OCI-LY1 (cell line): Measurements from ENCODE around the gene SKP1.

Source experiments
- EZH2 ChIP-seq: fragments of 200-600 bp; sonication (generic), shearing (Covaris generic); IDR thresholded peaks from 2 replicates; pipeline ENCODE4 v1.8.0; 2017; ENCODE audit warnings: borderline replicate concordance, mixed run types, mild to moderate bottlenecking, antibody characterized with exemption, low read length, moderate library complexity, mixed read lengths
- TF ChIP-seq, protein P1 (sequence below): fragments of 200-600 bp; sonication (generic), shearing (Covaris generic); IDR thresholded peaks from 2 replicates; pipeline ENCODE4 v1.5.1; 2017; ENCODE audit warnings: mild to moderate bottlenecking, antibody characterized with exemption, low read length, moderate library complexity, mixed read lengths

DNA sequence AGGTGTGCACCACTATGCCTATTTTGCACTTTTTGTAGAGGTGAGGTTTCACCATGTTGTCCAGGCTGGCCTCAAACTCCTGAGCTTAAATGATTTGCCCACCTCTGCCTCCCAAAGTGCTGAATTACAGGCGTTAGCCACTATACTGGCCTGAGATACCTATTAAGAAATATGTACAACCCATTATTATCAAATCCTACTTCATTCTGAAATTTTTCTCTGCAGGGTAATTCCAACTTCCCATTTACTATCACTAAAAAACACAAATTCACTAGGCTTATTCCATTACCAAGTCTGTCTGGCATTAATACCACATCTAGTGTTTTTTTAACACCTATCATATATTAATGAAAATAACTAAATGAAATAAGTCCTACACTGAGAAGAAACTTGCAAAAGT lies 30.9 kb upstream of the SKP1 start:
- TF ChIP-seq, protein P1, sequence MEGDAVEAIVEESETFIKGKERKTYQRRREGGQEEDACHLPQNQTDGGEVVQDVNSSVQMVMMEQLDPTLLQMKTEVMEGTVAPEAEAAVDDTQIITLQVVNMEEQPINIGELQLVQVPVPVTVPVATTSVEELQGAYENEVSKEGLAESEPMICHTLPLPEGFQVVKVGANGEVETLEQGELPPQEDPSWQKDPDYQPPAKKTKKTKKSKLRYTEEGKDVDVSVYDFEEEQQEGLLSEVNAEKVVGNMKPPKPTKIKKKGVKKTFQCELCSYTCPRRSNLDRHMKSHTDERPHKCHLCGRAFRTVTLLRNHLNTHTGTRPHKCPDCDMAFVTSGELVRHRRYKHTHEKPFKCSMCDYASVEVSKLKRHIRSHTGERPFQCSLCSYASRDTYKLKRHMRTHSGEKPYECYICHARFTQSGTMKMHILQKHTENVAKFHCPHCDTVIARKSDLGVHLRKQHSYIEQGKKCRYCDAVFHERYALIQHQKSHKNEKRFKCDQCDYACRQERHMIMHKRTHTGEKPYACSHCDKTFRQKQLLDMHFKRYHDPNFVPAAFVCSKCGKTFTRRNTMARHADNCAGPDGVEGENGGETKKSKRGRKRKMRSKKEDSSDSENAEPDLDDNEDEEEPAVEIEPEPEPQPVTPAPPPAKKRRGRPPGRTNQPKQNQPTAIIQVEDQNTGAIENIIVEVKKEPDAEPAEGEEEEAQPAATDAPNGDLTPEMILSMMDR = no peak
- no peak for TF ChIP-seq EZH2
